Measurements from ENCODE around the gene DYNC2I2. TPM values are rescaled to one million over a fixed set of nuclear protein-coding genes. Genes with fewer than 3 reads are reported as not detected.

Gene DYNC2I2
- total and polyA plus RNA-seq, 2 donors (not counting 3 experiments of a cell fraction or from before 2014, with no cell fraction given), result 73.6 to 82.6 TPM

DNA sequence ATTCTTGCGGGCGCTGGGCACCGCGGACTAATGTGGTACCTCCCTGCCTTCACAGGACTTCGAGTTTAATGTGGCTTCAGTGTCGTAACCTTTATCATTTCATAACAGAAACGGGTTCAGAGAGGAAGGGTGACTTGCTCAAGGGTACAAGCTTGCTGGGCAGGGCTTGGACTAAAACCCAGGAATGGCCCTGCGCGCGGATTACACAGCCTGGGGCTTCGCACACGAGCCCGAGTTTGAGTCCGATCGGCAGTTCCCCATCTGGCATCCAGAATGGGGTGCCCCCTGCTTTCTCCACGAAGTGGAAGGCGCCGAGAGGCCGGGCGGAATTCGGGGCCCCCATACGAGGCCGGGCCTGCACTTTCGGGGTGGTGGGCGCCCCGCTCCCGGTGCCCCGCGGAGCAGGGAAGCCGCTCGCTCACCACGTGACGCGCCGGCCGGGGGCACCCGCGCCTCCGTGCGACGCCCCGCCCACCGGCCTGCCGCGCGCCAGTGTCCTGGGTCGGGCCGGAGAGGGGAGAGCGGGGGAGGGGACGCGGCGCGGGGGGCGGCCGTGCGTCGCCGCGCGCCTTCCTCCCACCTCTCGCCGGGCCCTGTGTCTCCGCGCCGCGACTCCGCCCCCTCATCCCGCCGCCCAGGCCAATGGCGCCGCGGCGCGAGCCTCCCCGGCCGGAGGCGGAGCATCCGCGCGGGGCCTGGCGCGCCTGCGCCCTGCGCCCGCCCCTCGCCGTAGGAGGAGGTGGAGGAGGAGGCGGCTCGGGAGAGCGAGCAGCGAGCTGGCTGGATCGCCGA is 32.0 kb upstream of the DYNC2I2 start, which contains the start of gene SET:
TSS of gene SET (plus strand) at position 722 of the 792 bp plus-strand sequence. CDS start 361 bp downstream, outside the sequence.
- no peaks in the 10 kb centered on the region for H3K27me3 ChIP-seq (ENCODE audit: control insufficient read depth in 2 of 2, insufficient read depth in 2 of 2, low read length in 2 of 2)
- H3K36me3 ChIP-seq (ENCODE audit: control insufficient read depth in 2 of 2, extremely low read depth in 1 of 2, insufficient read depth in 2 of 2, low read length in 2 of 2), result peaks cover 12 to 13% of the 10 kb centered on the region in 2 experiments
- dilution Hi-C loops (cut with MboI; ENCODE audit: extremely low pct_ligation_motif_present, low sequenced_read_pairs), result no loop called here
- DNase-seq (ENCODE audit: low read depth, low spot score) (peak; percentile 94), FAIRE-seq (peak; percentile 72)
- no peaks in the 10 kb centered on the region for H3K9me1 ChIP-seq (replicated peaks; ENCODE audit: control insufficient read depth, extremely low read depth, insufficient read depth, low read length)
- H3K27ac ChIP-seq (ENCODE audit: insufficient read depth, low read depth, low read length), result peak within 1 kb of the TSS; percentile 61
- ChIA-PET CTCF (interaction anchor here (1.8 to 2.0 kb wide), 2 partner anchors 11 to 14 kb away, joined by 6 to 8 read pairs; partner anchors contain the start of gene PKN3), POLR2A (interaction anchor here (0.9 kb wide), 1 partner anchor 136 kb away, joined by 3 read pairs; the partner anchor contains the start of gene SPTAN1)
- H3K9ac ChIP-seq (replicated peaks; ENCODE audit: extremely low read depth, insufficient read depth, low read length), result peak within 1 kb of the TSS; percentile 81
- peaks cover 52% of the 10 kb centered on the region for H3K79me2 ChIP-seq (ENCODE audit: control insufficient read depth, insufficient read depth, low read length)
- peak; percentile 93 for TF ChIP-seq POLR2AphosphoS5 (IDR thresholded peaks at IDR 0.05; ENCODE audit: insufficient read depth, low read depth, low read length)
- TF ChIP-seq, protein P1, sequence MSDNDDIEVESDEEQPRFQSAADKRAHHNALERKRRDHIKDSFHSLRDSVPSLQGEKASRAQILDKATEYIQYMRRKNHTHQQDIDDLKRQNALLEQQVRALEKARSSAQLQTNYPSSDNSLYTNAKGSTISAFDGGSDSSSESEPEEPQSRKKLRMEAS (IDR thresholded peaks at IDR 0.05; ENCODE audit: insufficient read depth, insufficient read length), result no peak
- TF ChIP-seq GATA2 (IDR thresholded peaks at IDR 0.05; ENCODE audit: insufficient read depth, insufficient read length, low read depth, low read length), result no peak
- TF ChIP-seq POLR2A (IDR thresholded peaks at IDR 0.05; ENCODE audit: low read depth, low read length), result no peak
- no peak for TF ChIP-seq JUN (IDR thresholded peaks at IDR 0.05; ENCODE audit: borderline replicate concordance, insufficient read depth, insufficient read length, low read depth)
- no peak for TF ChIP-seq FOS (IDR thresholded peaks at IDR 0.05; ENCODE audit: borderline replicate concordance, insufficient read depth, low read length)
- BruUV-seq (replicated peaks), result TSS peak; percentile 25
- intact Hi-C loops (cut with micrococcal nuclease), result loop anchor here (1.0 to 5.0 kb wide), 5 partner anchors 14 to 136 kb away; partner anchors contain the start of genes DYNC2I2, PKN3, SPTAN1 and ZDHHC12
- peak within 1 kb of the TSS; percentile 5 for H2AFZ ChIP-seq (ENCODE audit: low read depth, low read length)
- peaks cover 5% of the 10 kb centered on the region for H4K20me1 ChIP-seq (replicated peaks; ENCODE audit: control insufficient read depth, extremely low read depth, insufficient read depth, low read length)
- peak within 1 kb of the TSS; percentile 1 for H3K4me2 ChIP-seq (ENCODE audit: insufficient read depth, low read length)
- H3K4me1 ChIP-seq (ENCODE audit: control insufficient read depth, extremely low read depth, insufficient read depth, low read length), result peaks cover 18% of the 10 kb centered on the region
- no peaks in the 10 kb centered on the region for H3K9me3 ChIP-seq (replicated peaks; ENCODE audit: control insufficient read depth, insufficient read depth, low read length)
- peak within 1 kb of the TSS; percentile 50 to 79 (median 78) for H3K4me3 ChIP-seq (replicated peaks in 1 of 3; ENCODE audit: insufficient read depth in 1 of 3, low read depth in 1 of 3, low read length in 3 of 3)

Measured in endothelial cell of umbilical vein (primary cell).